ENCODE data around the gene HIVEP1.
A peak's percentile ranks its signal among the peaks of the same experiment; 100 is the strongest.

Gene HIVEP1

DNA sequence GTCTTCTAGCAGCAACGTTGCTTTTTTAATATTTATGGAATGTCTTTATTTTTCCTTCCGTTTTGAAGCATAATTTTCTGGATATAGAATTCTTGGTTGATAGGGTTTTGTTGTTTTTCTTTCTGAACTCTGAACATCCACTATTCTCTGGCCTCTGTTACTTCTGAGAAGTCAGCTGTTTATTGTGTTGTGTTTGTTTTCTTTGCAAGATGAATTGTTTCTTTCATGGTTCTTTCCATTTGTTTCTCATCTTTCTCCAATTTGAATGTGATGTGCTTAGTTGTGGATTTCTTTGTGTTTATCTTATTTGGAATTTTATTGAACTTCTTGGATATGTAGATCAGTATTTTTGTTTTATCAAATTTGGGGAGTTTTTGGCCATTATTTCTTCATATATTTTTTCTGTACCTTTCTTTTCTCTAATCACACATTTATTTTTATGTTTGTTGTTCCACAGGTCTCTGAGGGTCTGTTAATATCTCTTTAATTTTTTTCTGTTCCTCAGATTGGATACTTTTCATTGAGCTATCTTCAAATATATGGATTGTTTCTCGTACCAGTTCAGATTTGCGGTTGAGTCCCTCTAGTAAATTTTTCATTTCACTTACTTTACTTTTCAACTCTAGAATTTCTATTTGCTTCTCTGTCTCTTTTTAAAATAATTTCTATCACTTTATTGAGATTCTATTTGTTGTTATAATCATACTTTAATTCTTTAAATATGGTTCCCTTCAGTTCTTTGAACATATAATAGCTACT lies 18.0 kb downstream of the HIVEP1 start:
- ChIA-PET CTCF (interaction anchor here (0.6 to 1.2 kb wide), 2 partner anchors 14 to 443 kb away, joined by 4 read pairs; no protein-coding TSS in a partner anchor), POLR2A (interaction anchor here (0.5 kb wide), 1 partner anchor 115 kb away, joined by 3 read pairs; no protein-coding TSS in a partner anchor)
- TF ChIP-seq SETDB1 (IDR thresholded peaks at IDR 0.05; ENCODE audit: insufficient read length, low read length): peak; percentile 88
- TF ChIP-seq ZNF514 (tag by site-specific recombination; IDR thresholded peaks at IDR 0.05): no peak
- TF ChIP-seq, protein P1, sequence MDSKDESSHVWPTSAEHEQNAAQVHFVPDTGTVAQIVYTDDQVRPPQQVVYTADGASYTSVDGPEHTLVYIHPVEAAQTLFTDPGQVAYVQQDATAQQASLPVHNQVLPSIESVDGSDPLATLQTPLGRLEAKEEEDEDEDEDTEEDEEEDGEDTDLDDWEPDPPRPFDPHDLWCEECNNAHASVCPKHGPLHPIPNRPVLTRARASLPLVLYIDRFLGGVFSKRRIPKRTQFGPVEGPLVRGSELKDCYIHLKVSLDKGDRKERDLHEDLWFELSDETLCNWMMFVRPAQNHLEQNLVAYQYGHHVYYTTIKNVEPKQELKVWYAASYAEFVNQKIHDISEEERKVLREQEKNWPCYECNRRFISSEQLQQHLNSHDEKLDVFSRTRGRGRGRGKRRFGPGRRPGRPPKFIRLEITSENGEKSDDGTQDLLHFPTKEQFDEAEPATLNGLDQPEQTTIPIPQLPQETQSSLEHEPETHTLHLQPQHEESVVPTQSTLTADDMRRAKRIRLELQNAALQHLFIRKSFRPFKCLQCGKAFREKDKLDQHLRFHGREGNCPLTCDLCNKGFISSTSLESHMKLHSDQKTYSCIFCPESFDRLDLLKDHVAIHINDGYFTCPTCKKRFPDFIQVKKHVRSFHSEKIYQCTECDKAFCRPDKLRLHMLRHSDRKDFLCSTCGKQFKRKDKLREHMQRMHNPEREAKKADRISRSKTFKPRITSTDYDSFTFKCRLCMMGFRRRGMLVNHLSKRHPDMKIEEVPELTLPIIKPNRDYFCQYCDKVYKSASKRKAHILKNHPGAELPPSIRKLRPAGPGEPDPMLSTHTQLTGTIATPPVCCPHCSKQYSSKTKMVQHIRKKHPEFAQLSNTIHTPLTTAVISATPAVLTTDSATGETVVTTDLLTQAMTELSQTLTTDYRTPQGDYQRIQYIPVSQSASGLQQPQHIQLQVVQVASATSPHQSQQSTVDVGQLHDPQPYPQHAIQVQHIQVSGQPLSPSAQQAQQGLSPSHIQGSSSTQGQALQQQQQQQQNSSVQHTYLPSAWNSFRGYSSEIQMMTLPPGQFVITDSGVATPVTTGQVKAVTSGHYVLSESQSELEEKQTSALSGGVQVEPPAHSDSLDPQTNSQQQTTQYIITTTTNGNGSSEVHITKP (tag by site-specific recombination; IDR thresholded peaks at IDR 0.05): no peak
- TF ChIP-seq ZNF558 (tag by site-specific recombination; IDR thresholded peaks at IDR 0.05): 0 out of 2 replicates have a peak, but pooled peaks have one; percentile 47
- Histone ChIP-seq H3K27ac (ENCODE audit: extremely low read depth, low read depth, low read length) (no peak overlapping the region), H3K9me3 (ENCODE audit: control insufficient read depth, insufficient read depth, low read depth, low read length) (no peaks in the 10 kb centered on the region), H3K4me1 (ENCODE audit: control insufficient read depth, insufficient read depth, low read length) (no peaks in the 10 kb centered on the region), H3K4me3 (ENCODE audit: low read depth, low read length) (no peak overlapping the region), H3K36me3 (ENCODE audit: control insufficient read depth in 2 of 2, insufficient read depth in 1 of 2, low read length in 2 of 2) (peaks cover 0 to 15% of the 10 kb centered on the region in 2 experiments; a peak in 1 of 3 replicates)

DNA sequence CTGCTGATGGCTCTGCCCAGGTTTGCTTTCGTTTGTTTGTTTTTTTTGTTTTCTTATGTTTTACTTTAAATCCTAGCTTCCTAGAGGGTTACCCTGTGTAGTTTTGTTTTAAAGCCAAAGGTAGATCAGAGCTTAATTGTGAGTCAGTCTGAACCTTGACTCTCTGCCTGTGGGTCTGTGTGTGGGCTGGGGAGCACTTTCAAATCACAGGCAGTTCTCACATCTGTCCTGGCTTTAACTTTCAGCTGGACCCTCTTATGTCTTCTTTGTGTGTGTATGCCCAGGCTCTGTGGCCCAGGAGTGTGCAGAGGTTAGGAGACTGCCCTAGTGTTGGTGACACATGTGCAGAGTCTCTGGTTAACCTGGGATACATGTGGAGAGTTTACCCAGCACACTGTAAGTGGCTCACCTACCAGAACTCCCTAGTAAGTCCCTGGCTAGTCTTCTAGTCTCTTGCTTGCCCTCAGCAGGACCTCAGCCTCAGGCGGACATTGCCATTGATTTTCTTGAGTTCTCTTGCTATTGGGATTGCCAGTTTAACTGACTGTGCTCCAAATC lies 19.0 kb downstream of the HIVEP1 start:
- Histone ChIP-seq H3K4me1 (ENCODE audit: control insufficient read depth, insufficient read depth, low read length) (no peaks in the 10 kb centered on the region), H3K9me3 (ENCODE audit: control insufficient read depth, insufficient read depth, low read depth, low read length) (no peaks in the 10 kb centered on the region), H3K27ac (ENCODE audit: extremely low read depth, low read depth, low read length) (no peak overlapping the region), H3K36me3 (ENCODE audit: control insufficient read depth in 2 of 2, insufficient read depth in 1 of 2, low read length in 2 of 2) (peaks cover 0 to 15% of the 10 kb centered on the region in 2 experiments; a peak in 1 of 3 replicates), H3K4me3 (ENCODE audit: low read depth, low read length) (no peak overlapping the region)
- POLR2A ChIA-PET: interaction anchor here (0.5 to 0.6 kb wide), 2 partner anchors 21 to 114 kb away, joined by 3 read pairs; no protein-coding TSS in a partner anchor
- no peak for TF ChIP-seq KLF1 (tag by site-specific recombination; IDR thresholded peaks at IDR 0.05)
- no peak for TF ChIP-seq GLI4 (tag by site-specific recombination; IDR thresholded peaks at IDR 0.05)
- TF ChIP-seq ZIC2 (tag by site-specific recombination; IDR thresholded peaks at IDR 0.05): no peak
- TF ChIP-seq ZNF549 (tag by site-specific recombination; IDR thresholded peaks at IDR 0.05): no peak
- no peak for TF ChIP-seq ZNF132 (tag by site-specific recombination; IDR thresholded peaks at IDR 0.05; ENCODE audit: borderline replicate concordance)
- no peak for TF ChIP-seq ZNF140 (tag by site-specific recombination; IDR thresholded peaks at IDR 0.05)
- TF ChIP-seq, protein P2, sequence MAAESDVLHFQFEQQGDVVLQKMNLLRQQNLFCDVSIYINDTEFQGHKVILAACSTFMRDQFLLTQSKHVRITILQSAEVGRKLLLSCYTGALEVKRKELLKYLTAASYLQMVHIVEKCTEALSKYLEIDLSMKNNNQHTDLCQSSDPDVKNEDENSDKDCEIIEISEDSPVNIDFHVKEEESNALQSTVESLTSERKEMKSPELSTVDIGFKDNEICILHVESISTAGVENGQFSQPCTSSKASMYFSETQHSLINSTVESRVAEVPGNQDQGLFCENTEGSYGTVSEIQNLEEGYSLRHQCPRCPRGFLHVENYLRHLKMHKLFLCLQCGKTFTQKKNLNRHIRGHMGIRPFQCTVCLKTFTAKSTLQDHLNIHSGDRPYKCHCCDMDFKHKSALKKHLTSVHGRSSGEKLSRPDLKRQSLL (tag by site-specific recombination; IDR thresholded peaks at IDR 0.05): no peak
- TF ChIP-seq ZNF580 (tag by site-specific recombination; IDR thresholded peaks at IDR 0.05): no peak
- TF ChIP-seq ZNF701 (tag by site-specific recombination; IDR thresholded peaks at IDR 0.05): no peak
- no peak for TF ChIP-seq ZNF157 (tag by site-specific recombination; IDR thresholded peaks at IDR 0.05)
- TF ChIP-seq SP2 (tag by site-specific recombination; IDR thresholded peaks at IDR 0.05): no peak
- TF ChIP-seq ZSCAN30 (tag by site-specific recombination; IDR thresholded peaks at IDR 0.05): no peak
- no peak for TF ChIP-seq GLIS2 (tag by site-specific recombination; IDR thresholded peaks at IDR 0.05)
- TF ChIP-seq, protein P3, sequence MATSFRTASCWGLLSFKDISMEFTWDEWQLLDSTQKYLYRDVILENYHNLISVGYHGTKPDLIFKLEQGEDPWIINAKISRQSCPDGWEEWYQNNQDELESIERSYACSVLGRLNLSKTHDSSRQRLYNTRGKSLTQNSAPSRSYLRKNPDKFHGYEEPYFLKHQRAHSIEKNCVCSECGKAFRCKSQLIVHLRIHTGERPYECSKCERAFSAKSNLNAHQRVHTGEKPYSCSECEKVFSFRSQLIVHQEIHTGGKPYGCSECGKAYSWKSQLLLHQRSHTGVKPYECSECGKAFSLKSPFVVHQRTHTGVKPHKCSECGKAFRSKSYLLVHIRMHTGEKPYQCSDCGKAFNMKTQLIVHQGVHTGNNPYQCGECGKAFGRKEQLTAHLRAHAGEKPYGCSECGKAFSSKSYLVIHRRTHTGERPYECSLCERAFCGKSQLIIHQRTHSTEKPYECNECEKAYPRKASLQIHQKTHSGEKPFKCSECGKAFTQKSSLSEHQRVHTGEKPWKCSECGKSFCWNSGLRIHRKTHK (tag by site-specific recombination; IDR thresholded peaks at IDR 0.05): no peak
- CTCF ChIA-PET: interaction anchor here (0.6 to 1.2 kb wide), 3 partner anchors 10 to 444 kb away, joined by 3 to 4 read pairs (median 4); no protein-coding TSS in a partner anchor

Data from HEK293 (cell line).